Liver (tissue), 3 donors: ENCODE measurements around the gene METTL6.
"Not testable (repeated sequence)": the region's sequence is repeated elsewhere in the genome, so short reads cannot be mapped to it uniquely, and the experiment has no call there.

ENCODE experiments used
- ATF3 ChIP-seq: IDR thresholded peaks from 2 replicates; pipeline ENCODE4 v1.6.1; 2016; ENCODE audit warnings: antibody characterized with exemption
- CTCF ChIP-seq: fragments of 150-350 bp; IDR thresholded peaks from 2 replicates; pipeline ENCODE4 v1.5.1; 2017; ENCODE audit warnings: improper control_type of control experiment, low read depth, low read length; ENCODE audit not compliant: missing input control
- FOXA1 ChIP-seq: IDR thresholded peaks from 2 replicates; pipeline ENCODE4 v1.6.1; 2016; ENCODE audit warnings: antibody characterized with exemption
- GABPA ChIP-seq, 2 donors: IDR thresholded peaks in 1 of 2; conservative IDR thresholded peaks in 1 of 2; 2 replicates each; pipeline ENCODE4 v1.6.1; 2016; ENCODE audit warnings: antibody characterized with exemption in 2 of 2, mild to moderate bottlenecking in 1 of 2, moderate library complexity in 1 of 2
- HNF4A ChIP-seq, 2 donors: conservative IDR thresholded peaks; 2 replicates each; pipeline ENCODE4 v1.6.1; 2016; ENCODE audit warnings: antibody characterized with exemption in 2 of 2, mild to moderate bottlenecking in 2 of 2
- JUND ChIP-seq, 2 donors: IDR thresholded peaks; 2 replicates each; pipeline ENCODE4 v1.6.1; 2016; ENCODE audit warnings: antibody characterized with exemption in 2 of 2
- MAX ChIP-seq: IDR thresholded peaks from 2 replicates; pipeline ENCODE4 v1.6.1; 2016; ENCODE audit warnings: antibody characterized with exemption
- RAD21 ChIP-seq, 2 donors: IDR thresholded peaks; 2 replicates each; pipeline ENCODE4 v1.6.1; 2016; ENCODE audit warnings: antibody characterized with exemption in 2 of 2, mild to moderate bottlenecking in 2 of 2
- REST ChIP-seq: IDR thresholded peaks from 2 replicates; pipeline ENCODE4 v1.6.1; 2016; ENCODE audit warnings: antibody characterized with exemption, mild to moderate bottlenecking
- RXRA ChIP-seq, 2 donors: IDR thresholded peaks; 2 replicates each; pipeline ENCODE4 v1.6.1; 2017 to 2018; ENCODE audit warnings: antibody characterized with exemption in 2 of 2, mild to moderate bottlenecking in 1 of 2
- SP1 ChIP-seq: IDR thresholded peaks from 2 replicates; pipeline ENCODE4 v1.6.1; 2018; ENCODE audit warnings: antibody characterized with exemption, mild to moderate bottlenecking
- TAF1 ChIP-seq: conservative IDR thresholded peaks from 2 replicates; pipeline ENCODE4 v1.6.1; 2016; ENCODE audit warnings: antibody characterized with exemption, mild to moderate bottlenecking
- YY1 ChIP-seq: IDR thresholded peaks from 2 replicates; pipeline ENCODE4 v1.6.1; 2016; ENCODE audit warnings: antibody characterized with exemption, mild to moderate bottlenecking
- ZBTB33 ChIP-seq: IDR thresholded peaks from 2 replicates; pipeline ENCODE4 v1.6.1; 2016; ENCODE audit warnings: antibody characterized with exemption
- donor health status: healthy.
- donor health status: healthy.

GRCh38 chr3:15393252-15393651 lies 34.1 kb downstream of the METTL6 start:
- TF ChIP-seq CTCF; GABPA (IDR thresholded peaks at IDR 0.05 in 1 of 2, conservative IDR thresholded peaks at IDR 0.05 in 1 of 2); JUND (IDR thresholded peaks at IDR 0.05); MAX; RXRA (IDR thresholded peaks at IDR 0.05); ATF3; REST; RAD21 (IDR thresholded peaks at IDR 0.05); YY1; TAF1; SP1; ZBTB33; FOXA1; HNF4A (conservative IDR thresholded peaks at IDR 0.05): not testable (repeated sequence)
